Fibroblast of lung (primary cell): ENCODE data around the gene GPC5. TPM values are rescaled to one million over a fixed set of nuclear protein-coding genes. Genes with fewer than 3 reads are reported as not detected.

Experiments
- DNase-seq, 2 donors: peaks; one replicate each; pipeline versions ENCODE4 v3.0.0 to v3.0.0-alpha.2; 2010; ENCODE audit warnings: low read depth in 2 of 2
- H2AFZ ChIP-seq: 2 replicates; pipeline ENCODE4 v1.5.1; 2012; ENCODE audit warnings: low read length, control low read depth, inconsistent platforms
- H3K27ac ChIP-seq: 2 replicates; pipeline ENCODE4 v1.5.1; 2011; ENCODE audit warnings: low read length, control low read depth; ENCODE audit not compliant: insufficient read depth
- H3K27me3 ChIP-seq: 2 replicates; pipeline ENCODE4 v1.5.1; 2011; ENCODE audit warnings: mild to moderate bottlenecking, low read length; ENCODE audit not compliant: control insufficient read depth, insufficient read depth
- H3K36me3 ChIP-seq: 2 replicates; pipeline ENCODE4 v1.5.1; 2011; ENCODE audit warnings: low read length; ENCODE audit not compliant: control insufficient read depth, insufficient read depth
- H3K4me1 ChIP-seq: 2 replicates; pipeline ENCODE4 v1.5.1; 2011; ENCODE audit warnings: low read length; ENCODE audit not compliant: control insufficient read depth, insufficient read depth; ENCODE audit errors: extremely low read depth
- H3K4me2 ChIP-seq: 2 replicates; pipeline ENCODE4 v1.5.1; 2011; ENCODE audit warnings: low read length, control low read depth; ENCODE audit not compliant: insufficient read depth; ENCODE audit errors: extremely low read depth
- H3K4me3 ChIP-seq, 4 experiments: fragments of 200-600 bp in 1 of 4; sonication (generic) in 1 of 4; replicated peaks in 1 of 4; 2 replicates each; pipeline ENCODE4 v1.5.1; 2011 to 2016; ENCODE audit warnings: low read length in 4 of 4, low read depth in 3 of 4, mild to moderate bottlenecking in 3 of 4, control low read depth in 2 of 4, inconsistent platforms in 1 of 4, mixed read lengths in 1 of 4; ENCODE audit not compliant: insufficient read depth in 1 of 4; ENCODE audit errors: control extremely low read depth in 1 of 4
- H3K79me2 ChIP-seq: 2 replicates; pipeline ENCODE4 v1.5.1; 2012; ENCODE audit warnings: mild to moderate bottlenecking, low read length, inconsistent platforms; ENCODE audit not compliant: control insufficient read depth, insufficient read depth
- H3K9ac ChIP-seq: 2 replicates; pipeline ENCODE4 v1.5.1; 2011; ENCODE audit warnings: mild to moderate bottlenecking, low read length, control low read depth; ENCODE audit not compliant: insufficient read depth
- H3K9me3 ChIP-seq: 2 replicates; pipeline ENCODE4 v1.5.1; 2012; ENCODE audit warnings: low read depth, low read length; ENCODE audit not compliant: control insufficient read depth, insufficient read depth
- H4K20me1 ChIP-seq: 2 replicates; pipeline ENCODE4 v1.5.1; 2011; ENCODE audit warnings: low read length; ENCODE audit not compliant: control insufficient read depth, insufficient read depth; ENCODE audit errors: extremely low read depth
- EZH2 ChIP-seq: IDR thresholded peaks from 2 replicates; pipeline ENCODE4 v1.5.1; 2012; ENCODE audit warnings: low read length, control low read depth, mild to moderate bottlenecking; ENCODE audit errors: missing control alignments
- polyA plus RNA-seq, 2 donors: library from polyadenylated mRNA; depleted of rRNA in 1 of 2; stranded (reverse) in 1 of 2; unstranded in 1 of 2; fragments of >200 nt; gene quantifications; 2 replicates each; pipeline ENCODE4 v1.2.1, GENCODE V29; 2011 to 2012; ENCODE audit warnings: missing spikeins in 1 of 2
- total RNA-seq: library from RNA; depleted of rRNA; stranded (reverse); fragments of >200 nt; gene quantifications from 2 replicates; pipeline ENCODE4 v1.2.1, GENCODE V29; 2014
- TF ChIP-seq, protein P1 (sequence below), 2 donors: IDR thresholded peaks in 1 of 2; conservative IDR thresholded peaks in 1 of 2; 1 replicate in 1 of 2; 2 replicates in 1 of 2; pipeline ENCODE4 v1.5.1; 2011 to 2012; ENCODE audit warnings: low read length in 2 of 2, control low read depth in 1 of 2, inconsistent platforms in 1 of 2, low read depth in 1 of 2, mild to moderate bottlenecking in 1 of 2

GPC5 gene
- total and polyA plus RNA-seq, 2 donors (not counting 1 experiment from before 2014, with no cell fraction given): 0.17 TPM; not detected in 1

DNA sequence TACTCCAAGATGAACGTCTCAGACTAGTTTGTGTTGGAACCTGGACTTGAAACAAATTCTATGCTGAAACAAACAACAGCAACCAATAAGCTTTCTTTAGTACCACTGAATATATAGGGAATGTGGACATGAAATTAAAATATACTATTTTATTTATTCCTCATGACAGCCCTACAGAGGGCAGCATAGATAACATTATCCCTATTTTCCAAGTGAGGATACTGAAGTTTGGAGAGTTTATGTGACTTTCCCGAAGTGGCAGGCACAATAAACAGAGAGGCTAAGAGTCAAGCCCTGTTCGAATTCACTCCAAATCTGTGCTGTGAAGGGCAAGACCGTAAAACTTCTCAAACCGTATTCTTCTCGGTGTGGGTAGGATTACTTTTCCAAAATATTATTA lies 1318.3 kb downstream of the GPC5 start:
- no peak overlapping the region for H2AFZ ChIP-seq
- H3K4me1 ChIP-seq: no peaks in the 10 kb centered on the region
- no peak overlapping the region for H3K4me2 ChIP-seq
- no peak overlapping the region for H3K4me3 ChIP-seq
- no peaks in the 10 kb centered on the region for H3K79me2 ChIP-seq
- no peaks in the 10 kb centered on the region for H3K27me3 ChIP-seq
- no peak for TF ChIP-seq EZH2
- TF ChIP-seq, protein P1, sequence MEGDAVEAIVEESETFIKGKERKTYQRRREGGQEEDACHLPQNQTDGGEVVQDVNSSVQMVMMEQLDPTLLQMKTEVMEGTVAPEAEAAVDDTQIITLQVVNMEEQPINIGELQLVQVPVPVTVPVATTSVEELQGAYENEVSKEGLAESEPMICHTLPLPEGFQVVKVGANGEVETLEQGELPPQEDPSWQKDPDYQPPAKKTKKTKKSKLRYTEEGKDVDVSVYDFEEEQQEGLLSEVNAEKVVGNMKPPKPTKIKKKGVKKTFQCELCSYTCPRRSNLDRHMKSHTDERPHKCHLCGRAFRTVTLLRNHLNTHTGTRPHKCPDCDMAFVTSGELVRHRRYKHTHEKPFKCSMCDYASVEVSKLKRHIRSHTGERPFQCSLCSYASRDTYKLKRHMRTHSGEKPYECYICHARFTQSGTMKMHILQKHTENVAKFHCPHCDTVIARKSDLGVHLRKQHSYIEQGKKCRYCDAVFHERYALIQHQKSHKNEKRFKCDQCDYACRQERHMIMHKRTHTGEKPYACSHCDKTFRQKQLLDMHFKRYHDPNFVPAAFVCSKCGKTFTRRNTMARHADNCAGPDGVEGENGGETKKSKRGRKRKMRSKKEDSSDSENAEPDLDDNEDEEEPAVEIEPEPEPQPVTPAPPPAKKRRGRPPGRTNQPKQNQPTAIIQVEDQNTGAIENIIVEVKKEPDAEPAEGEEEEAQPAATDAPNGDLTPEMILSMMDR (conservative IDR thresholded peaks at IDR 0.05 in 1 of 2, IDR thresholded peaks at IDR 0.05 in 1 of 2; ENCODE audit: low read depth in 1 of 2, low read length in 2 of 2): peak; percentile 32 to 52
- H4K20me1 ChIP-seq: no peaks in the 10 kb centered on the region
- H3K9ac ChIP-seq: no peak overlapping the region
- H3K36me3 ChIP-seq: no peaks in the 10 kb centered on the region
- peak; percentile 21 to 67 for DNase-seq
- H3K27ac ChIP-seq: no peak overlapping the region
- H3K9me3 ChIP-seq: no peaks in the 10 kb centered on the region

DNA sequence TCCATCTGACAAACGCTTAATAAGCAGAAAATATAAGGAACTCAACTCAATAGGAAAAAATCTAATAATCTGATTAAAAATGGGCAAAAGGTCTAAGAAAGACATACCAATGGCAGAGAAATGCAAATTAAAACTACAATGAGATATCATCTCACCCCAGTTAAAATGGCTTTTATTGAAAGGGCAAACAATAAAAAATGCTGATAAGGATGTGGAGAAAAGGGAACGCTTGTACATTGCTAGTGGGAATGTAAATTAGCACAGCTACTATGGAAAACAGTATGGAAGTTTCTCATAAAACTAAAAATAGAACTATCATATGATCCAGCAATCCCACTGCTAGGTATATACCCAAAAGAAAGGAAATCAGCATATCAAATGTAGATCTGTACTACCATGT lies 1319.4 kb downstream of the GPC5 start:
- DNase-seq: no peak
- no peaks in the 10 kb centered on the region for H3K79me2 ChIP-seq
- H4K20me1 ChIP-seq: no peaks in the 10 kb centered on the region
- H3K9ac ChIP-seq: no peak overlapping the region
- no peaks in the 10 kb centered on the region for H3K4me1 ChIP-seq
- H2AFZ ChIP-seq: no peak overlapping the region
- no peaks in the 10 kb centered on the region for H3K36me3 ChIP-seq
- TF ChIP-seq, protein P1 (conservative IDR thresholded peaks at IDR 0.05 in 1 of 2, IDR thresholded peaks at IDR 0.05 in 1 of 2; ENCODE audit: low read depth in 1 of 2, low read length in 2 of 2): no peak
- no peak for TF ChIP-seq EZH2
- H3K4me2 ChIP-seq: no peak overlapping the region
- H3K27ac ChIP-seq: no peak overlapping the region
- no peaks in the 10 kb centered on the region for H3K9me3 ChIP-seq
- H3K27me3 ChIP-seq: no peaks in the 10 kb centered on the region
- no peak overlapping the region for H3K4me3 ChIP-seq

DNA sequence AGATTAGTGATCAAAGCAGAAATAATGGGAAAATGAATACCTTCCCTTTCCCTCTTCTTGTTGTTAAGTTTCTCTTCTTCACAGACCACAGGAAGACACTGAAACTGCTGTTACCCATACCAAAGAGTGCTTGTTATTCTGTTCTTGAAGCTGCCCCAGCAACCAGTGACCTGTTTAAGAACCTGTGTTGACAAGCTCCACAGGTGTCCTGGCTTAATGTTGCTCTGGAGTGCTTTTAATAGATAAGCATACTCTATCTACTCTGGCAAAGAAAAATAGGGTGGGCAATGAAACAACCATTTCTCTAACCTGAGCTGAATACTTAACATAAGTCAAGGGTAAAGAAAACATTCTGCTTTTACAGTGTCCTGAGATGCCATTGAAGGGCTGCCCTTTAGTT lies 1321.4 kb downstream of the GPC5 start:
- Histone ChIP-seq H3K9me3 (no peaks in the 10 kb centered on the region), H4K20me1 (no peaks in the 10 kb centered on the region), H3K4me2 (no peak overlapping the region), H3K27me3 (no peaks in the 10 kb centered on the region), H3K9ac (no peak overlapping the region), H3K4me3 (no peak overlapping the region), H3K4me1 (no peaks in the 10 kb centered on the region), H3K36me3 (no peaks in the 10 kb centered on the region), H3K79me2 (no peaks in the 10 kb centered on the region), H3K27ac (no peak overlapping the region), H2AFZ (no peak overlapping the region)
- no peak for TF ChIP-seq EZH2
- TF ChIP-seq, protein P1 (conservative IDR thresholded peaks at IDR 0.05 in 1 of 2, IDR thresholded peaks at IDR 0.05 in 1 of 2; ENCODE audit: low read depth in 1 of 2, low read length in 2 of 2): no peak
- DNase-seq: no peak
